PC-3 (cell line): ENCODE results near the gene PGAP6. TPM values are rescaled to one million over a fixed set of nuclear protein-coding genes. Genes with fewer than 3 reads are reported as not detected.

Experiments used
- ATAC-seq: fragments of 200-7000 bp; cut with Tn5 transposase; 2 replicates; pipeline ENCODE4 v1.9.1; 2020; ENCODE audit warnings: mild to moderate bottlenecking, moderate library complexity
- BruUV-seq: library from RNA; stranded (reverse); fragments of 400-500 nt; replicated peaks from 2 replicates; lab custom pipeline; 2021; lab: Mats Ljungman, UMichigan
- CTCF ChIA-PET: fragments of 300-600 bp; sonication (Branson Sonifier 250); formaldehyde crosslinking; loops from one replicate; lab custom pipeline; 2022; ENCODE audit warnings: antibody characterized with exemption; lab: Charles Lee
- POLR2A ChIA-PET: fragments of 300-600 bp; sonication (Branson Sonifier 250); formaldehyde crosslinking; loops from one replicate; lab custom pipeline; 2022; ENCODE audit warnings: antibody characterized with exemption; ENCODE audit not compliant: unreplicated experiment; lab: Charles Lee
- DNase-seq: peaks from one replicate; pipeline ENCODE4 v3.0.0-alpha.2; 2015
- H2AFZ ChIP-seq: fragments of 300-600 bp; sonication (generic); 2 replicates; pipeline ENCODE4 v1.6.0; 2016; ENCODE audit warnings: antibody characterized with exemption, low read length
- H3F3A ChIP-seq: fragments of 300-600 bp; sonication (generic); one replicate; pipeline ENCODE4 v1.6.0; 2017; ENCODE audit warnings: antibody characterized with exemption, low read length, control low read depth, mild to moderate bottlenecking; ENCODE audit not compliant: unreplicated experiment
- H3K27ac ChIP-seq: fragments of 300-600 bp; sonication (generic); 2 replicates; pipeline ENCODE4 v1.5.1; 2016; ENCODE audit warnings: mild to moderate bottlenecking, low read length
- H3K27me3 ChIP-seq: fragments of 300-600 bp; sonication (generic); 2 replicates; pipeline ENCODE4 v1.6.1; 2016; ENCODE audit warnings: low read length, mixed read lengths
- H3K36me3 ChIP-seq: fragments of 300-600 bp; sonication (generic); 2 replicates; pipeline ENCODE4 v1.6.1; 2016; ENCODE audit warnings: low read depth, mixed run types, low read length, mixed read lengths
- H3K4me1 ChIP-seq: fragments of 300-600 bp; sonication (generic); 2 replicates; pipeline ENCODE4 v1.5.1; 2016; ENCODE audit warnings: low read length; ENCODE audit not compliant: insufficient read depth
- H3K4me2 ChIP-seq: fragments of 300-600 bp; sonication (generic); 2 replicates; pipeline ENCODE4 v1.6.0; 2016; ENCODE audit warnings: low read length
- H3K4me3 ChIP-seq: fragments of 300-600 bp; sonication (generic); 2 replicates; pipeline ENCODE4 v1.5.1; 2016; ENCODE audit warnings: mild to moderate bottlenecking, low read length, mixed read lengths
- H3K79me2 ChIP-seq: fragments of 300-600 bp; sonication (generic); 2 replicates; pipeline ENCODE4 v1.6.1; 2017; ENCODE audit warnings: low read length, mixed read lengths
- H3K9ac ChIP-seq: fragments of 300-600 bp; sonication (generic); 2 replicates; pipeline ENCODE4 v1.6.0; 2016; ENCODE audit warnings: mild to moderate bottlenecking, low read length
- H3K9me2 ChIP-seq: fragments of 300-600 bp; sonication (generic); replicated peaks from 2 replicates; pipeline ENCODE4 v1.6.1; 2016; ENCODE audit warnings: mixed run types, low read length, mixed read lengths
- H3K9me3 ChIP-seq: fragments of 300-600 bp; sonication (generic); 2 replicates; pipeline ENCODE4 v1.6.1; 2016; ENCODE audit warnings: low read length, mixed read lengths
- H4K20me1 ChIP-seq: fragments of 300-600 bp; sonication (generic); 2 replicates; pipeline ENCODE4 v1.6.1; 2016; ENCODE audit warnings: low read length, mixed read lengths
- CTCF ChIP-seq: fragments of 300-600 bp; sonication (generic); conservative IDR thresholded peaks from 2 replicates; pipeline ENCODE4 v1.5.1; 2017; ENCODE audit warnings: antibody characterized with exemption, low read depth, mild to moderate bottlenecking, low read length
- EZH2 ChIP-seq: fragments of 300-600 bp; sonication (generic); IDR thresholded peaks from one replicate; pipeline ENCODE4 v1.6.1; 2017; ENCODE audit warnings: antibody characterized with exemption, mild to moderate bottlenecking, low read length; ENCODE audit not compliant: unreplicated experiment
- EZH2phosphoT487 ChIP-seq: fragments of 300-600 bp; sonication (generic); IDR thresholded peaks from 2 replicates; pipeline ENCODE4 v1.6.1; 2018; ENCODE audit warnings: mild to moderate bottlenecking, antibody characterized with exemption, low read length, borderline replicate concordance
- intact Hi-C: fragments of 100-400 bp; cut with micrococcal nuclease; formaldehyde crosslinking; loops from 2 replicates; pipeline ENCODE4 v1.9.0; 2023
- total RNA-seq: library from RNA; depleted of rRNA; stranded (reverse); fragments of >200 nt; gene quantifications from 2 replicates; pipeline ENCODE4 v1.2.3, GENCODE V29; 2014

PGAP6 gene
- total RNA-seq, 1 experiment from 2014 or later, result 40.8 TPM

GRCh38 chr16:414395-415169, 32.8 kb upstream of the PGAP6 start:
- Histone ChIP-seq H3K79me2 (no peaks in the 10 kb centered on the region), H3K9me2 (no peaks in the 10 kb centered on the region), H3K9ac (no peak overlapping the region), H3K4me1 (no peaks in the 10 kb centered on the region), H3F3A (no peaks in the 10 kb centered on the region), H4K20me1 (no peaks in the 10 kb centered on the region), H3K4me3 (no peak overlapping the region), H3K27ac (no peak overlapping the region), H3K4me2 (no peak overlapping the region), H2AFZ (no peak overlapping the region), H3K27me3 (no peaks in the 10 kb centered on the region), H3K9me3 (no peaks in the 10 kb centered on the region), H3K36me3 (no peaks in the 10 kb centered on the region)
- POLR2A ChIA-PET, result interaction anchor here (0.6 kb wide), 1 partner anchor 9 kb away, joined by 4 read pairs; no protein-coding TSS in a partner anchor
- CTCF ChIA-PET, result no interaction called here
- TF ChIP-seq CTCF (no peak), EZH2phosphoT487 (no peak), EZH2 (no peak)
- BruUV-seq, result no TSS peak
- DNase-seq, result no peak
- intact Hi-C loops, result no loop called here
- no peak for ATAC-seq

- Histone ChIP-seq H3K27ac (no peak overlapping the region), H3K9me2 (no peaks in the 10 kb centered on the region), H3F3A (no peaks in the 10 kb centered on the region), H3K9ac (no peak overlapping the region), H3K4me1 (no peaks in the 10 kb centered on the region), H3K9me3 (no peaks in the 10 kb centered on the region), H4K20me1 (no peaks in the 10 kb centered on the region), H3K4me3 (no peak overlapping the region), H3K79me2 (no peaks in the 10 kb centered on the region), H3K27me3 (no peaks in the 10 kb centered on the region), H3K4me2 (no peak overlapping the region), H2AFZ (no peak overlapping the region), H3K36me3 (no peaks in the 10 kb centered on the region)
- ChIA-PET CTCF (no interaction called here), POLR2A (no interaction called here)
- TF ChIP-seq EZH2phosphoT487, result no peak
- no peak for TF ChIP-seq EZH2
- no peak for TF ChIP-seq CTCF
- intact Hi-C loops, result no loop called here
- ATAC-seq (no peak), DNase-seq (no peak)
- no TSS peak for BruUV-seq
Measured at GRCh38 chr16:411576-412265, 29.9 kb upstream of the PGAP6 start.
